Muscle layer of duodenum (tissue), 2 donors: ENCODE results near the gene CLINT1.

Experiments
- H3K27ac ChIP-seq: one replicate; pipeline ENCODE4 v1.7.0; 2013; ENCODE audit warnings: mild to moderate bottlenecking, low read length
- H3K27me3 ChIP-seq: one replicate; pipeline ENCODE4 v1.7.0; 2013; ENCODE audit warnings: low read depth, mild to moderate bottlenecking, control low read depth, low read length
- H3K36me3 ChIP-seq, 2 donors: one replicate each; pipeline ENCODE4 v1.7.0; 2013; ENCODE audit warnings: low read length in 2 of 2, control low read depth in 1 of 2, mild to moderate bottlenecking in 1 of 2; ENCODE audit not compliant: insufficient read depth in 2 of 2, control insufficient read depth in 1 of 2
- H3K4me1 ChIP-seq, 2 donors: one replicate each; pipeline ENCODE4 v1.7.0; 2013; ENCODE audit warnings: low read length in 2 of 2, mild to moderate bottlenecking in 2 of 2, control low read depth in 1 of 2, moderate library complexity in 1 of 2; ENCODE audit not compliant: insufficient read depth in 2 of 2, control insufficient read depth in 1 of 2
- H3K4me3 ChIP-seq, 2 donors: one replicate each; pipeline ENCODE4 v1.7.0; 2013; ENCODE audit warnings: low read length in 2 of 2, low read depth in 1 of 2, mild to moderate bottlenecking in 1 of 2
- H3K9me3 ChIP-seq, 2 donors: one replicate each; pipeline ENCODE4 v1.7.0; 2013; ENCODE audit warnings: low read length in 2 of 2, control low read depth in 1 of 2, mild to moderate bottlenecking in 1 of 2; ENCODE audit not compliant: control insufficient read depth in 1 of 2
- donor health status: healthy.

The CLINT1 gene

DNA sequence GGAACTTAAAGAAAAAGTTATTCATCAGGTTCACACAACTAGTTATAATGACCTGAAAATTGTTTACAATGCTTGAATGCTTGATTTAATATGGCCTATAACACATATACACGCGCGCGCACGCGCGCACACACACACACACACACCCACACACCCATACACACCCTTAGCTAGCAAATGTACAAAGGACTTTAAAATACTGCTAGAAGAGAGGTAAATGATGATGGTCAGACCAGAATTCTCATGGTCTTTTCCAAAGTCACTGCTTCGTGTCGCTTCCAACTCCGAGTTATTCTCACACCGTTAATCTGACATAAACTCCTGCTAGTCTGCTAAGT lies 109.5 kb downstream of the CLINT1 start:
- Histone ChIP-seq H3K27ac (no peak overlapping the region), H3K4me1 (peaks cover 0 to 12% of the 10 kb centered on the region in 2 donors), H3K4me3 (no peak overlapping the region)

DNA sequence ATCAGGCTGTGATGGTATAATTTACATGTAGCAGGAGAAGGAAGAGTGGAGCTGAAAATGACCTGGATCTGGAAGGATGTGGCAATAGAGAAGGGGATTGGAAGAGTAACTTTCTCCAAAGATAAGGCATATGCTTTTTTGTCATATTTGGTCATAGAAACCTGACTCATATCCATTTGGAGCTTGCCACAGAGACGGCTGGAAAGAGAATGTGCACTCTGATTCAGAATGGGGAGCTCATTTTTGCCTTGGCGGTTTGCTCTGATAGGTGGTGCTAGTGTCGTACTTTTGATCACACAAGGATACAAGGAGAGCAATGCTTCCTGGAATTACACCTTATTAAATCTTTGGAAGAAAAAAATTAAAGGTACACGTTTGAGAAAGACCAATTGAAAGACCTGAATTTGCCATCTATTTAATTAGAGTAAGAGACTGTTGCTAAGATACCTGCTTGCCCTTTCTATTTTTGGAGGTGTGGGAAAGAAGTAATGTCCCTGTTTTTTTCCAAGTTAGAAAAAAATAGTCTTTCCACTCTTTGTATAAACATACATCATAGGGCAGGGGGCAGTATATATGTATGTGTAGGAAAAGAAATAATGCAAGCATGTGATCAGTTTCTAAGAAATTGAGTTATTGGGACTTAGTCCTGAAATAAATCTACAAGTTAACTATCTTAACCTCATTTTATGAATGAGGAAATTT lies 110.0 kb downstream of the CLINT1 start:
- Histone ChIP-seq H3K4me3 (no peak overlapping the region), H3K27ac (no peak overlapping the region)

More for the DNA sequence above, 109.5 kb downstream of the CLINT1 start:
- Histone ChIP-seq H3K9me3 (no peaks in the 10 kb centered on the region), H3K36me3 (peaks cover 12 to 19% of the 10 kb centered on the region in 2 donors), H3K27me3 (no peaks in the 10 kb centered on the region)

DNA sequence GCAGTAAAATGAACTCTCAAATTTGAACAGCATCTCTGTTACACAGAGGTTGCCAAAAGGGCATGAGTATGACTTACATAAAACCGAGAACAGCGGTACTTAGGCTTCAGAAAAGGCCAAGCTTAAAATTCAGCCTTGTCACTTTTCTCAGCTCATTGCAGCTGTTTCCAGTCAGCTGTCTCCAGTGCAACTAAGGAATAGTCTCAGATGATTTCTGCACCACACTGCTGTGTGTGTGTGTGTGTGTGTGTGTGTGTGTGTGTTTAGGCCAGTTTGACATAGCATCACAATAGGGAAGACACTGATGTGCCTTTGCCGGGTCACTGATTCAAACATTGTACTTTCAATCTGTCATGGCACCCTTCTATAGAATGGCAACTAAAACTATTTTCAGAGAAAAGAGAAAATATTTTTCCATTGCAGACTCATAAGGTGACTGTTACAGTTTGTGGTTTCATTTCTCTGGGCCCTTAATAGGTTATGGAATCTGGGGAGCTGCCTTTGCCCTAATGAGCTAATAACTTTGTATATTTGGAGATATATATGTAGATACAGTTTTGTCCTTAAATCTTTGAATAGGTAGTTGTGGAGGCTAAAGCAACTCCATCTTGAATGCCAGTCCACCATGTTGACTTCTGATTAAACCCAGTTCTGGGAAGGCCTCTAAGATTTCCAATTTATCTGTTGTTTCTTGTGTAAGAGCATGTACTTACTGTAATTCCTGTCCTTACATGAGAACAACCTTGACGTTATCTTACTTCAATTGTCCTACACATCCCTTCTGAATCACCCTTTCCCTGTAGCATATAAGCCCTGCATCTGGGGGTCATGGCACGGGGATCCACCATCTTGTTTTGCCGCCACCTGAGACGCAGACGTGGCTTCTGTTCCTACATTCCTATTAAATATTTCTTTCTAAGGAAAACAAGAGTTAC lies 110.9 kb downstream of the CLINT1 start:
- Histone ChIP-seq H3K9me3 (no peaks in the 10 kb centered on the region), H3K4me1 (peaks cover 2 to 14% of the 10 kb centered on the region in 2 donors), H3K36me3 (peaks cover 5 to 7% of the 10 kb centered on the region in 2 donors), H3K27me3 (no peaks in the 10 kb centered on the region), H3K4me3 (no peak overlapping the region), H3K27ac (peak overlapping the region; percentile 34)

More for the DNA sequence above, 110.0 kb downstream of the CLINT1 start:
- Histone ChIP-seq H3K4me1 (peaks cover 0 to 12% of the 10 kb centered on the region in 2 donors), H3K36me3 (peaks cover 10 to 14% of the 10 kb centered on the region in 2 donors), H3K27me3 (no peaks in the 10 kb centered on the region), H3K9me3 (no peaks in the 10 kb centered on the region)

DNA sequence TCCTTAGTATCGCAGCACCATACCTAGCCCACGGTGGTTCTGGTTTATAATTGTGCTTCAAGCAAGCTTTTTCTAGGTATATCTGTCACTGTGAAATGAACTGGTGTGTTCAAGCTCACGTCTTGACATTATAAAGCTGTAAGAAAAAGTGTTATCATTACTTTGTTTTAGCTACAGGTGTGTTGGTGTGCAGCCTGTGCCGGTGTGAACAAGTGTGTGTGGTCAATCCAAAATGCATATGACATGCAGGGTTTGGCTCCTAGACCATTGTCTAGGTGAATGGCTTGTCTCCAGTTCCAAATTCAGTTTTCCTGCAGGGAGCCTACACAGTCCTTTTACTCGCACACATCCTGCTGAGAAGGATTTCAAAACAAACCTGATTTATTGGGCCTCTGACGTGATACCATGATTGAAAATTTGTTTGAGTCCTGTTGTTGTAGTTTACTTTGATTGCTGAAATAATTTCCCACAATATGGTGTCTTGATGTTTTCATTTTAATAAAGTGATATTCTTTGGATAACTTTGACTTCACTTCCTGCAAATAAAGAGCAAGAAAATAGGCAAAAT lies 111.7 kb downstream of the CLINT1 start:
- Histone ChIP-seq H3K9me3 (no peaks in the 10 kb centered on the region), H3K27ac (no peak overlapping the region), H3K27me3 (no peaks in the 10 kb centered on the region), H3K4me1 (peaks cover 5 to 17% of the 10 kb centered on the region in 2 donors), H3K4me3 (no peak overlapping the region), H3K36me3 (peaks cover 0 to 5% of the 10 kb centered on the region in 2 donors)

DNA sequence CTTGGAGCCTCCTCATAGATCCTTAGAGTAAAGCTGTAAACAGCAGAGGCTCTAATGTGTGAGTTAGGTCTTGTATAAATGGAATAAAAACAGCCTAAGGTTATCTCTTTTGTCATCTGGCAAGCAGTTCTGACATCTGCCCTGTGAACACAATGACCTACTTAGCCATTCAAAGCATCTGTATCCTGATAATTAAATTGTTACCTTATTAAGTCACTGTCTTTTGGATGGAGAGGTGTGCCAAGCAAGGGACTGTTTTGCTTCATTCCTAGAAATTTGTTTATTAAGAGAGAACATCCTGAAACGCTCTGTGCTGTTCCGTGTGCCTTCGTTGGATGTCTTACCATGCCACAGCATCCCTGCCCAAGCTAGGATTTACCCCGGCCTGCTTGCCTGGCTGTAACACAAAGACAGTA lies 113.9 kb downstream of the CLINT1 start:
- H3K4me3 ChIP-seq, result peak overlapping the region; percentile 86 to 91
- no peaks in the 10 kb centered on the region for H3K27me3 ChIP-seq
- H3K27ac ChIP-seq, result peak overlapping the region; percentile 72
- no peaks in the 10 kb centered on the region for H3K9me3 ChIP-seq
- peaks cover under 1 to 3% of the 10 kb centered on the region in 2 donors for H3K36me3 ChIP-seq
- H3K4me1 ChIP-seq, result peaks cover 5 to 17% of the 10 kb centered on the region in 2 donors

DNA sequence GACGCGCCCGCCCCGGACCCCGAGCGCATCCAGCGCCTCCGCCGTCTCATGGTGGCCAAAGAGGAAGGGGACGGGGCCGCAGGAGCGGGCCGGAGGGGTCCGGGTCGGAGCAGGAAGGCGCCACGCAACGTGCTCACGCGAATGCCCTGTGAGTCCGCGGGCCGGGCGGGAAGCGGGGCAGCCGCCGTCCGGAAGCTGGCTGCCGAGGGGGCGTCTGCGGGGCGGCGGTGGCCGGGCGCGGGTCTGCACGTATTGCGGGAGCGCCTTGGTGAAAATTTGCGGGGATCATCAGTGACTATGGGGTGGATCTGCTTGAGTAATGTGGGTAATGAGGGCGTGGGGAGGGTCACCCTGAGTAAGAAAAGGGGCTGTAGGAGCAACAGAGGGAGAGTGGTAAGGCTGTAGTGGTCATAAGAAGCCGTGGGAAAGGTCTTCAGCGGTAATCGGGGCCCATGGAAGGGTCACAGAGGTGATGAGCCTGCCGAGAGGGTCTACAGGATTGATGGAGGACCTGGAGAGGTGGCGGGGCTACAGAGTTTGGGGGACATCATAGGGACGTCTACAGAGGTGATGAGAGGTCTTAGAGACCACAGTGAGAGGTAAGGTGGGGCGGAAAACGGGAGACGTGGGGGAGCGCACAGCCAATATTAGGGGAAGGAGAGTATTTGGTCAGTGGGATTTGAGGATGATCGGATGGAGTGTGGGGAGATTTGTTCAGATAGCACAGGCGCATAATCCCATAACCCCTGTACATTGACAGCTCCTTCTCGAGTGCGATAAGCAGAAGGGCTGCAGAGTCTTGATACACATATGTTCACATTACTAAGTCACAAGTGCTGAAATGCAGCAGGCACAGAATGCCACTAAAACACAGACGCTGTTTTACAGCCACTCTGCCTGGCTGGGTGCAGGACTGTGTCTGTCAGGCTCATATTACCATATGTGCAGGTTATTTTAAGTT lies 114.6 kb downstream of the CLINT1 start:
- Histone ChIP-seq H3K27me3 (no peaks in the 10 kb centered on the region), H3K9me3 (no peaks in the 10 kb centered on the region), H3K4me3 (peak overlapping the region; percentile 86 to 91), H3K4me1 (peaks cover 5 to 17% of the 10 kb centered on the region in 2 donors), H3K36me3 (peaks cover 3 to 8% of the 10 kb centered on the region in 2 donors), H3K27ac (peak overlapping the region; percentile 72)

DNA sequence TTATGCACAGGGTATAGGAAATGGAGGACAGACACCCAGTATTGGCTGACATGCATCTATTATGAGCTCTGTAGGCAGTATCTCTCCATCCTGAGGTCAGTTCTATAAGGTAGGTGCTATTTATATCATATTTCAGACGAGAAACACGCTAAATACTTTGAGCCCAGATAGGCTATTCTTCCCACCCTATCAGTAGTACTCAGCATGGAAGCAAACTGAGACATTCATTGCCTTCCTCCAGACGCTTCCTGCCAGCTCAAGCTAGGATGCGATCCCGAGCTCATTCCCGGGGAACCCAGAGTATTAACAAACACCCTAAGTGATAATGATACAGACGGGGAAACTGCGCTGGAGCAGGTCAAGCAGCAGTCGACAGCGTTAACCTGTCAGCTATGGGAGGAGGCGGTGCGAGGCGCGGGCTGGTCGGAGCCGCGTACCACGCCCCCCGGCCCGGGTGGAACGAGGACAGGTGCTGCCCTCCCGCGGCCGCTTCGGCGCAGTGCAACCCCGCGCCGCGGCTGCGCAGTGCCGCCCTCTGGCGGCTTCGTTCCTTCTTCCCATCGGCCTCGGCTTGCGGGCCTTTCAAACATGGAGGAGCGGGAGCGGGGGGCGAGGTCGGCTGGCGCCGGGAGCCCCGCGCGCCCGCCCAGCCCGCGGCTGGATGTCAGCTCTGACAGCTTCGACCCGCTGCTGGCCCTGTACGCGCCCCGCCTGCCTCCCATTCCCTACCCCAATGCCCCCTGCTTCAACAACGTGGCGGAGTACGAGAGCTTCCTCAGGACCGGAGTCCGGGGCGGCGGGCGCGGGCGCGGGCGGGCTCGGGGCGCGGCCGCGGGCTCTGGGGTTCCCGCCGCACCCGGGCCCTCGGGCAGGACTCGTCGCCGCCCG lies 115.5 kb downstream of the CLINT1 start, which contains the start of gene LSM11:
Gene LSM11, plus strand, starts transcription at position 550 of the 888 bp plus-strand sequence. Its CDS starts 39 bp downstream, at position 589.
- Histone ChIP-seq H3K4me1 (peaks cover 5 to 17% of the 10 kb centered on the region in 2 donors), H3K27me3 (no peaks in the 10 kb centered on the region), H3K27ac (peak within 1 kb of the TSS; percentile 72), H3K9me3 (no peaks in the 10 kb centered on the region), H3K4me3 (peak within 1 kb of the TSS; percentile 86 to 91), H3K36me3 (peaks cover 3 to 10% of the 10 kb centered on the region in 2 donors)

DNA sequence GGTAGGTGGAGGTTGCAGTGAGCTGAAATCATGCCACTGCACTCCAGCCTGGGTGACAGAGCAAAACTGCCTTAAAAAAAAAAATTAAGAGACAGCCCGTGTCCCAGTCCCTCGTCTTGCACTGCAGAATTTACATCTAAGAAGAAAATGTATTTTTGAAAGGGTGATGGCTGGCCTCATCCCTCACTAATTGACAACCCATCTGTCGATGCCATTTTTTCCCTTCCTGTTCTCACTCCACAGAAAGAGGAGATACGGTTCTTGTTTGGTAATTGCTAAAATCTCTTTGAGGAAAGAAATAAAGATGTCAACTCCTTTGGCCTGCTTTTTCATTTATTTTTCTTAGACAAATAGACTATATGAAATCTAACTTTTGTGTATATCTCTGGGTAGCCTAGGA lies 117.8 kb downstream of the CLINT1 start:
- peaks cover 3 to 27% of the 10 kb centered on the region in 2 donors for H3K36me3 ChIP-seq
- H3K4me3 ChIP-seq, result no peak overlapping the region
- H3K4me1 ChIP-seq, result peaks cover 5 to 17% of the 10 kb centered on the region in 2 donors

DNA sequence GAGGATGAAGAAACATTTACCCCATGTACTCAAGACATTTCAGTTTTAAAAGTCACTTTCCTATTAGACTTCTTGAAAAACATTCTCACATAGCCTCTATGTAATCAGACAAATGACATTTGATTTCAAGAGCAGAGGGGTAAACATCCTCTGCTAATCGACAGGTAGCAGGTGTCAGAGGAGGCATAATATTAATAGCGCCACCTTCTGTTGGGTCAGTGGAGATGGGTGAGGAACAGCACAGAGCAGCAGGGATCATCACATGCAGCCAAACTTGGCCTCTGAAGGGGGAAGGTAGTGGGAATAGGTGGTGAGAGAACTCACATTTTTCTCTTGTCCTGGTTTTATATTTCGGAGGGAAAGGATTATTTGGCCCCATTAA lies 118.7 kb downstream of the CLINT1 start:
- Histone ChIP-seq H3K4me3 (no peak overlapping the region), H3K4me1 (peaks cover 5 to 10% of the 10 kb centered on the region in 2 donors), H3K27me3 (no peaks in the 10 kb centered on the region), H3K27ac (no peak overlapping the region), H3K9me3 (no peaks in the 10 kb centered on the region), H3K36me3 (peaks cover 3 to 29% of the 10 kb centered on the region in 2 donors)

More for the DNA sequence above, 117.8 kb downstream of the CLINT1 start:
- no peak overlapping the region for H3K27ac ChIP-seq
- H3K9me3 ChIP-seq, result no peaks in the 10 kb centered on the region
- H3K27me3 ChIP-seq, result no peaks in the 10 kb centered on the region
